Stimulated activated CD8-positive, alpha-beta memory T cell treated with anti-CD3 and anti-CD28 coated beads, Interleukin-7, amount 100 ng/mL, for 1 hour (primary cell): ENCODE results near the gene HEG1.
"Not testable (repeated sequence)": the region's sequence is repeated elsewhere in the genome, so short reads cannot be mapped to it uniquely, and the experiment has no call there.

Source experiments
- DNase-seq, 2 donors: peaks; one replicate each; pipeline ENCODE4 v3.0.0-alpha.2; 2020; ENCODE audit warnings: low read depth in 2 of 2

The HEG1 gene, protein sequence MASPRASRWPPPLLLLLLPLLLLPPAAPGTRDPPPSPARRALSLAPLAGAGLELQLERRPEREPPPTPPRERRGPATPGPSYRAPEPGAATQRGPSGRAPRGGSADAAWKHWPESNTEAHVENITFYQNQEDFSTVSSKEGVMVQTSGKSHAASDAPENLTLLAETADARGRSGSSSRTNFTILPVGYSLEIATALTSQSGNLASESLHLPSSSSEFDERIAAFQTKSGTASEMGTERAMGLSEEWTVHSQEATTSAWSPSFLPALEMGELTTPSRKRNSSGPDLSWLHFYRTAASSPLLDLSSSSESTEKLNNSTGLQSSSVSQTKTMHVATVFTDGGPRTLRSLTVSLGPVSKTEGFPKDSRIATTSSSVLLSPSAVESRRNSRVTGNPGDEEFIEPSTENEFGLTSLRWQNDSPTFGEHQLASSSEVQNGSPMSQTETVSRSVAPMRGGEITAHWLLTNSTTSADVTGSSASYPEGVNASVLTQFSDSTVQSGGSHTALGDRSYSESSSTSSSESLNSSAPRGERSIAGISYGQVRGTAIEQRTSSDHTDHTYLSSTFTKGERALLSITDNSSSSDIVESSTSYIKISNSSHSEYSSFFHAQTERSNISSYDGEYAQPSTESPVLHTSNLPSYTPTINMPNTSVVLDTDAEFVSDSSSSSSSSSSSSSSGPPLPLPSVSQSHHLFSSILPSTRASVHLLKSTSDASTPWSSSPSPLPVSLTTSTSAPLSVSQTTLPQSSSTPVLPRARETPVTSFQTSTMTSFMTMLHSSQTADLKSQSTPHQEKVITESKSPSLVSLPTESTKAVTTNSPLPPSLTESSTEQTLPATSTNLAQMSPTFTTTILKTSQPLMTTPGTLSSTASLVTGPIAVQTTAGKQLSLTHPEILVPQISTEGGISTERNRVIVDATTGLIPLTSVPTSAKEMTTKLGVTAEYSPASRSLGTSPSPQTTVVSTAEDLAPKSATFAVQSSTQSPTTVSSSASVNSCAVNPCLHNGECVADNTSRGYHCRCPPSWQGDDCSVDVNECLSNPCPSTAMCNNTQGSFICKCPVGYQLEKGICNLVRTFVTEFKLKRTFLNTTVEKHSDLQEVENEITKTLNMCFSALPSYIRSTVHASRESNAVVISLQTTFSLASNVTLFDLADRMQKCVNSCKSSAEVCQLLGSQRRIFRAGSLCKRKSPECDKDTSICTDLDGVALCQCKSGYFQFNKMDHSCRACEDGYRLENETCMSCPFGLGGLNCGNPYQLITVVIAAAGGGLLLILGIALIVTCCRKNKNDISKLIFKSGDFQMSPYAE (N-terminal part only)

DNA sequence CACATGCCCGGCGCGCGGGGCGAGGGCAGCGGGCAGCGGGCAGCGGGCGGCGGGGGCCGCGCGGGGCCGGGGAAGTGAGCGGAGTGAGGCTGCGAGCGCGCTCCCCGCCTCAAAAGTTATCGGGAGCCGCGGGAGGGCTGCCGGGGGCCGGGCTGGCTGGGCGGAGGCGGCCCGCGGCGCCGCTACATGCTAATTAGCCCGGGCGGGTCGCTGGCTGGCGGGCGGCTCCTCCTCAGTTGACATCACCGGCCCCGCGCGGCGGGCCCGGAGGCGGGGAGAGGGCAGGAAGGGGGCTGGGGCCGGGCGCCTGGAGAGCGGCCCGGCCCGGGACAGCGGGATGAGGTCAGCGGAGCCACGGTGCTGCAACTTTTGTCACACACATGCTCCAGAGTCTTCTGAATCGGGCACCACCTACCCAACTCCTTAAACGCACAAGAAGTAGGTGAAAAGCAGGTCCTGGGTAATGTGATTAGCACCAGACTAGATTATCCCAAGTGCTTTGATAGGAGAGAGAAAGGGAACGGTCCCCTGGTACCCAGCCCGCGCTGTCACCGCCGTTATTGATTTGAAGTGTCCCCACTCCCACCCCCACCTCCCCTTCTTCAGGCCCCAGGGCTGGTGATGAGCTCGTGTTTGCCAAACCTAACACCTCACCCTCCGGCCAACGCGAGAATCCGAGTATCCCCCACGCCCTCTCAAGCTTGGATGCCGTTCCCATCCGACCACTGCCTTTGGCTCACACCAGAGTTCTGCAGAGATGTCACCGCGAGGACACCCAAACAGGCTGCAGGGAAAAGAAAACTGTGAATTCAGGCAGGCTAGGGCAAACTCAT, at the start of gene HEG1:
Gene HEG1 (minus strand): TSS at position 85 of the 833 bp plus-strand sequence. CDS start 107 bp downstream, outside the sequence.
- peak; percentile 57 for DNase-seq

DNA sequence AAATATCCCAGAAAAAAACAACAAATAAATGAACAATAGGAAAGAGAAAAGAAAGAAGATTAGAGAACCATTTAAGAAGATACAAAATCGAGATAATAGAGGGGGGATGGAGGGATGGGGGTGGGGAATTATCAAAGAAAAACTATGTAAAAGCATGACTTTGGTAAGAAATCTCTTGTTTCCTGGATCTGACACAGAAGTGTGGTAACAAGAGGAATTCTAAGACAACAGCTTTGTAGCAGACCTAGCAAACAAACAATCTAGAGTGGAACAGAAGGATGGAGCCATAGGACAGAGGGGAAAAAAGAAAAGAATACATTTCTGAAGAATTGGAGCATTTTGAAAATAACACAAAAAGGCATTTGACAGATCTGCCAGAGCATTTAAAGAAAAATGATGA, 49.3 kb upstream of the HEG1 start:
- no peak for DNase-seq

DNA sequence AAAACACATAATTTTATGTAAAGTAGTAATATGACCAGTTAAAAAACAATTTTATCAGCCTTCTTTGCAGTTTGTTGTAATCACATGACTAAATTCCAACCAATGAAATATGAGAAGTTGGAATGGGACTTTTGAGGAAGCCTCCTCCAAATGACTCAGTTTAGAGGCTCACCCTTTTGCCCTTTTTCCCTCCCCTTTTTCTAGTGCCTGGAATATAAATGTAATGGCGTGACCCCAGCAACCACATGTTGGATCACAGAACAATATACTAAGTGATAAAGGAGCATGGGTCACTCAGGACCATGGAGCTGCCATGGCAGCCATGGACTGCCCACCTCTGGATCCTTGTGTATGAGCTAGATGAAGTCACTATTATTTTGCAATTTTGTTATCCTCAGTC, 48.8 kb upstream of the HEG1 start:
- DNase-seq: no peak

DNA sequence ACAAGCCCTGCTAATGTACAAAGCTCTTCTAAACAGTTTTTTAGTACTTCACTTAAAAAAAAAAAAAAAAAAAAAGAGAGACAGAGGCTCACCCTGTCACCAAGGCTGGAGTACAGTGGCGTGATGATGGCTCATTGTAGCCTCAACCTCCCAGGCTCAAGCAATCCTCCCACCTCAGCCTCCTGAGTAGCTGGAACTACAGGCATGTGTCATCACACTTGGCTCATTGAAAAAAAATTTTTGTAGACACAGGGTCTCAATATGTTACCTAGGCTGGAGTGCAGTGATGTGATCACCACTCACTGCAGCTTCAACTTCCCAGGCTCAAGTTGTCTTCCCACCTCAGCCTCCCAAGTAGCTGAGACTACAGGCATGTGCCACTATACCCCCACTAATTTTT, 47.6 kb upstream of the HEG1 start:
- DNase-seq: no peak

DNA sequence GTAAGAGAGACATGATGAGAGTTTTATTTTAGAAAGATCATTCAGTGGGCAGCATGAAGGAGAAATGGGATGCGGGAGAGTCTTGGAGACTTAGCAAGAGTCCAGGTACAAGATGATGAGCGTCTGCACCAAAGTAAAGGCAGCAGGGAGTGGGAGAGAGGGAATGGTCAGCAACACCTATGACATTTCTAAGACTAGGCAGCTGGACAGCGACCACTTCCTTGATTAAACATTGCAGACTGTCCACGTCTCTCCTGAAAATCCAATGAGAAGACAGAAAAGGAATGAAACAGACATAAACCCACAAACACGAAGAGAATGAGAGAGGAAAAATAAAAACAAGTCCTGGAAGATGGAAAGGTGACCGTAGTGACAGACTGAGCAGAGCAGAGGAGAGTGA, 46.7 kb upstream of the HEG1 start:
- no peak for DNase-seq

DNA sequence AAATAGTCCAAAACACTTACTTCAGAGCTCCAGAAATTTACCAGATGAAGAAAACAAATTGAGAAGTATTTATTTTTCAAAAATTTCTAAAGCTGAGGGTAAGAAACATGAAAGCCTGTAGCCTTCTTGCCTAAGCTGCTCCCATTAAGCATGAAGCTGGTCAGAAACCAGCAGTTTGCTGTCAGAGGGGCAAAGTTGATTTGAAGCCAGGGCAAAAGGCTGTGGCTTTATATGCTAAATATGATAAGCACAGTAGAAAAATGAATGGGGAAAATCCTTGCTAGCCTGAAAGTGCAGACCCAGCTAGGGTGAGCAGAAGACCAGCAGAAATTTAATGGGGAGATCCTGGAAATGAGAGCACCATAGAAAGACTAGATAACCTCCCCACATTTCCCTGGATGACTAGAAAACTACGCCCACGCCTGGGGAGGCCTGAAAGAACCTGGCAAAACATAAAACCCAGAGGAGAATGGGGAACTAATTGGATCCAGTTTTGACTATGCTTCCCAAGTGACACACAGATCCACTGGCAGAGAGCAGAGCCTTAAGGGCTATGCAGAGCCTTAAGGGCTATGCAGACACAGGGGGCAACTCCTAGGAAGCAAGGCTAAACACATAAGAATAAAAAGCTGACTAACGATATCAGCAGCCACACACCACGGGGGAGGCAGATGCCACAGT, 43.0 kb upstream of the HEG1 start:
- DNase-seq: no peak

GRCh38 chr3:125090649-125091048, 34.9 kb upstream of the HEG1 start:
- no peak for DNase-seq

DNA sequence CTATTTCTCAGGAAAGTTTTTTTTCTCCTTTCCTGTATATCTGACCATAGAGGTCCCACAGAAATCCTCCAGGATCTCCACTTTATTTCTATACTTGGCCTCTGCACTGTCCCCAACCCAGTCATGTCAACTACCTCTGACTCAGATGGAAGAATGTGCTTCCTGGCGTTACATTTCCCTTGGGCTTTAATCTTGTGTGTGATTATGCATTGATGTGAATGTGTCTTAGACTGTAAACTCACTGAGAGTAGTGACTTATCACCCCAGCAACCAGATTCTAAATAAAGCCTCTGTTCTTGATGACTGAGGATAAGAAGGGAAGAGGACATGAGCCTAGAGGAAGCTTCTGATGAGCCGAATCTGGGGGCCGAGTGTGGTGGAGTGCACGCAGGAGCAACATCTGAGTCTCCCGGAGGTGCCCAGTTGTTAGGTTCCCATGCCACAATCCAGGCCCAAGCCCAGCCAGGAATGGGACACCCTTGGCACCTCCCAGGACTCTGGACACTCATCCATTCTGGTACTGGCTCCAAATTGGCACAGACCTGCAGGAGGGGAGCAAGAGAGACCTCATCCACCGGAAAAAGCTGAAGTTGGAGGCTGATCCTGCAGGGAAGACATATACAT, 32.1 kb upstream of the HEG1 start:
- DNase-seq: no peak

DNA sequence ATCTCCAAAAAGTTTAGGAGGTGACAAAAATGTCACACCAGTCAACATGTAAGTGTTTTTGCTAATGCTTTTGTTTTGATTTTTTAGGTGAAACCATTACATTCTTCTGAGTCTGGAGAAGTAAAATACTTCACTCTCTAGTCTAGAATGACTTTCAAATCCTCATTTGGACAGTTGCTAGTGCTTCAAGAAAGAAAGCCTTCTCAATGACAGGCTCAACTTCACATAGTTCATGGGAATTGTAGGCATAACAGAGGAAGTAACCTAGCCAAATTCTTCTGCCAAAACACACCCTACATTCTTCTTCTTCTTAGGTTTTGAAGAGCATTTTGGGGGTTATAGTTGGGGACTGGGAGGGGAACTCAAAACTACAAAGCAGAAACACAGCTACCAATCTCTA, 29.4 kb upstream of the HEG1 start:
- DNase-seq: no peak

DNA sequence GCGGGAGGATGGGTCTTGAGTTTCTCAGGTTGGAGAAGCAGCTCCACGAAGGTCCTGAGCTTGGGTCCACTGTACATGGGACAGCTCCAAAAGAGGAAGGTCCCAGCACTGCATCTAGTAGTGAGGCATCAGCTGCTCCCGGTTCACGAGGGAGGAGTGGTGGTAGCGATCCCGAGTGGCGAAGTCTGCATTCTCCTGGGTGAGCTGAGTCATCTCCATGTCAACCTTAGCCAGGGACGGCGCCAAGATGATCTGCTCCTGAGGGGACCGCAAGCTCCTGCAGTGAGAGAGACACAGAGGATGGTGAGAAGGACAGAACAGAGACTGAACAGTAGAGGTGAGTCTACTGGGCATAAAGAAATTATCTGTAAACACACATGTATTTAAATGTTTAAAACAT, 28.0 kb upstream of the HEG1 start:
- DNase-seq: no peak

- not testable (repeated sequence) for DNase-seq
These were observed 26.5 kb upstream of the HEG1 start for GRCh38 chr3:125082339-125082738.

GRCh38 chr3:125080077-125080476, 24.3 kb upstream of the HEG1 start:
- no peak for DNase-seq

DNA sequence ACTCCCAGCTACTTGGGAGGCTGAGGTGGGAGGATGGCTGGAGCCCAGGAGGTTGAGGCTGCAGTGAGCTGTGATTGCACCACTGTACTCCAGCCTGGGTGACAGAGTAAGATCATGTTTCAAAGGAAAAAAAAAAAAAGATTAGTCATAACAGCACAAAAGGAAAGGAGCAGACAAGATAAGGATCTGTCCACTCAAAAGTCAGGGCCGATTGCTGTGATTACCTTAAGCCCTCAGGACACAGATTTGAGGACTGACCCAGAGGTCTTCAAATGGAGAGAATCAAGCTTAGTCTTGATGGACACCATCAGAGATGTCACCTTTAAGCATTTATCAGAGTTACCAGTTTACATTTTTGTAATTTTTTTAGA, 23.9 kb upstream of the HEG1 start:
- no peak for DNase-seq

DNA sequence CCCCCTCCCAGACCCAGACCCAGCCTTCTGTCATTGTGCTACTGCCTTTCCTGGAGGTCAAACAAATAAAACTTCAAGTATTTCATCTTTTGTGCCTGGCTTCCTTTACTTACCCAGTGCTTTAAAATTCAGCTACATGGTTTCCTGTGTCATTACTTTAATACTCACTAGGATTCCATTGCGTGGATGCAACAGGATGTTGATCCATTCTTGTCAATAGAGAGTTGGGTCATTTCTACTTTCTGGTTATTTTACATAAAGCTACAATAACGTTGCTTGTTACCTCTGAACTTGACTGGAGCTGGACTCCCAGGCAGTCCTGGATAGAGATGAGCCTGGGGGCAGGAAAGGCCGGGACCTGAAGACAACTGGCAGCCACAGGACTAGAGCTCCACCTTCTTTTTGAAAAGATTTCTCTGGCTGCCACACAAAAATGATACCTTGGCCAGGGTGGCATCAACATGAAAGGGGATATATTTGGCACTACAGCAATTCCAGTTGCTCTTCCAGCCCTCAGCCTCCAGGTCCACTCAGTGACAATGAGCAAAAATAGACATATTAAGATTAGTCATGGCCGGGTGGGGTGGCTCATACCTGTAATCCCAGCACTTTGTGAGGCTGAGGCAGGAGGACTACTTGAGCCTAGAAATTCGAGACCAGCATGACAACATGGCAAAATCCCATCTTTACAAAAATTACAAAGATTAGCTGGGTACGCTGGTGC, 23.3 kb upstream of the HEG1 start:
- DNase-seq: no peak

DNA sequence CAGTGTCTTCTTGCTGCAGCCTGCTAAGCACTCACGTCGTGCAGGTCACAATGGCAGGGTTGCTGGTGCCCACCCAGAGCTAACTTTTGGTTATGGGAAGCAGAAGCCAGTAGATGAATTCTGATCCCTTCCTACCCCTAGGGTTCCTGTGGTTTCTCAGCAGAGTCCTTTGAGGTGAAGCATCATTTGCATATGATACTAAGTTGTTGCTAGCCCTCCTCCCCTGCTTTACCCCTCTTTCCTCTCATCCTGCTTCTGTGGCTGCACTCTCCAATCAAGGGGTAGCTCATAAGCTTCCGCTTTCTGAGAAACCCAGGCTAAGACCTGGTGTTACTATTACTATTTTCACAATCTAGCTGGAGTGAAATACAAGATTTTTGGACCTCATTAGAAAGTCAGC, 22.1 kb upstream of the HEG1 start:
- DNase-seq: no peak

GRCh38 chr3:125076464-125076863, 20.7 kb upstream of the HEG1 start:
- DNase-seq: no peak

GRCh38 chr3:125075738-125076137, 19.9 kb upstream of the HEG1 start:
- no peak for DNase-seq

GRCh38 chr3:125073390-125073905, 17.7 kb upstream of the HEG1 start:
- no peak for DNase-seq

GRCh38 chr3:125072749-125073389, 17.1 kb upstream of the HEG1 start:
- no peak for DNase-seq
